HG03066 (cell line): ENCODE measurements around the gene LYZ.
A peak's percentile ranks its signal among the peaks of the same experiment; 100 is the strongest.

Experiments used
- ATAC-seq: cut with Tn5 transposase; IDR thresholded peaks from one replicate; pipeline ENCODE4 v1.9.1; 2021; ENCODE audit warnings: low read depth; ENCODE audit not compliant: unreplicated experiment

LYZ gene

GRCh38 chr12:69338120-69338859, 9.9 kb upstream of the LYZ start:
- no peak for ATAC-seq

GRCh38 chr12:69338936-69339335, 9.2 kb upstream of the LYZ start:
- ATAC-seq = no peak

- no peak for ATAC-seq
These were observed 8.2 kb upstream of the LYZ start for GRCh38 chr12:69339999-69340398.

GRCh38 chr12:69341328-69341727, 6.9 kb upstream of the LYZ start:
- ATAC-seq = no peak

- no peak for ATAC-seq
These were observed 5.8 kb upstream of the LYZ start for GRCh38 chr12:69342421-69342820.

- ATAC-seq = no peak
These were observed 4.8 kb upstream of the LYZ start for GRCh38 chr12:69343357-69343756.

GRCh38 chr12:69343885-69344612, 4.1 kb upstream of the LYZ start:
- no peak for ATAC-seq

- ATAC-seq = no peak
These were observed 3.1 kb upstream of the LYZ start for GRCh38 chr12:69345077-69345476.

GRCh38 chr12:69345742-69346141, 2.4 kb upstream of the LYZ start:
- no peak for ATAC-seq

GRCh38 chr12:69350002-69350626, 1.9 kb downstream of the LYZ start:
- no peak for ATAC-seq

- ATAC-seq = no peak
These were observed 2.6 kb downstream of the LYZ start for GRCh38 chr12:69350777-69351176.

GRCh38 chr12:69351462-69352236, 3.5 kb downstream of the LYZ start:
- ATAC-seq = no peak

- no peak for ATAC-seq
These were observed 4.7 kb downstream of the LYZ start for GRCh38 chr12:69352904-69353303.

GRCh38 chr12:69354172-69354555, 6.0 kb downstream of the LYZ start:
- no peak for ATAC-seq

GRCh38 chr12:69354556-69355187, 6.5 kb downstream of the LYZ start:
- no peak for ATAC-seq

GRCh38 chr12:69355363-69356028, 7.3 kb downstream of the LYZ start:
- no peak for ATAC-seq

GRCh38 chr12:69359531-69360347, 11.6 kb downstream of the LYZ start, which contains the start of gene YEATS4:
YEATS4 (plus strand) TSS chr12:69359743; CDS start chr12:69359973, 230 bp downstream.
- ATAC-seq = peak; percentile 82

GRCh38 chr12:69360348-69360672, 12.1 kb downstream of the LYZ start:
- no peak for ATAC-seq

- no peak for ATAC-seq
These were observed 18.6 kb downstream of the LYZ start for GRCh38 chr12:69366796-69367195.
